AG09319 (cell line): Measurements from ENCODE around the gene GNG7.

Experiments used
- DNase-seq: peaks from one replicate; pipeline ENCODE4 v3.0.0-alpha.2; 2010; ENCODE audit warnings: low read depth; ENCODE audit errors: extremely low read depth
- TF ChIP-seq, protein P1 (sequence below): IDR thresholded peaks from 2 replicates; pipeline ENCODE4 v1.5.1; 2011; ENCODE audit warnings: low read depth, mild to moderate bottlenecking, inconsistent platforms, low read length, moderate library complexity

GNG7 gene

GRCh38 chr19:2461751-2462634 lies 240.5 kb downstream of the GNG7 start:
- TF ChIP-seq, protein P1, sequence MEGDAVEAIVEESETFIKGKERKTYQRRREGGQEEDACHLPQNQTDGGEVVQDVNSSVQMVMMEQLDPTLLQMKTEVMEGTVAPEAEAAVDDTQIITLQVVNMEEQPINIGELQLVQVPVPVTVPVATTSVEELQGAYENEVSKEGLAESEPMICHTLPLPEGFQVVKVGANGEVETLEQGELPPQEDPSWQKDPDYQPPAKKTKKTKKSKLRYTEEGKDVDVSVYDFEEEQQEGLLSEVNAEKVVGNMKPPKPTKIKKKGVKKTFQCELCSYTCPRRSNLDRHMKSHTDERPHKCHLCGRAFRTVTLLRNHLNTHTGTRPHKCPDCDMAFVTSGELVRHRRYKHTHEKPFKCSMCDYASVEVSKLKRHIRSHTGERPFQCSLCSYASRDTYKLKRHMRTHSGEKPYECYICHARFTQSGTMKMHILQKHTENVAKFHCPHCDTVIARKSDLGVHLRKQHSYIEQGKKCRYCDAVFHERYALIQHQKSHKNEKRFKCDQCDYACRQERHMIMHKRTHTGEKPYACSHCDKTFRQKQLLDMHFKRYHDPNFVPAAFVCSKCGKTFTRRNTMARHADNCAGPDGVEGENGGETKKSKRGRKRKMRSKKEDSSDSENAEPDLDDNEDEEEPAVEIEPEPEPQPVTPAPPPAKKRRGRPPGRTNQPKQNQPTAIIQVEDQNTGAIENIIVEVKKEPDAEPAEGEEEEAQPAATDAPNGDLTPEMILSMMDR = peak; percentile 26
- no peak for DNase-seq
